GM10847 (cell line): ENCODE results near the gene RNF168.

ENCODE experiments used
- POLR2A ChIP-seq: IDR thresholded peaks from 2 replicates; pipeline ENCODE4 v1.6.1; 2011; ENCODE audit not compliant: insufficient read length; ENCODE audit errors: extremely low read depth

Gene RNF168

DNA sequence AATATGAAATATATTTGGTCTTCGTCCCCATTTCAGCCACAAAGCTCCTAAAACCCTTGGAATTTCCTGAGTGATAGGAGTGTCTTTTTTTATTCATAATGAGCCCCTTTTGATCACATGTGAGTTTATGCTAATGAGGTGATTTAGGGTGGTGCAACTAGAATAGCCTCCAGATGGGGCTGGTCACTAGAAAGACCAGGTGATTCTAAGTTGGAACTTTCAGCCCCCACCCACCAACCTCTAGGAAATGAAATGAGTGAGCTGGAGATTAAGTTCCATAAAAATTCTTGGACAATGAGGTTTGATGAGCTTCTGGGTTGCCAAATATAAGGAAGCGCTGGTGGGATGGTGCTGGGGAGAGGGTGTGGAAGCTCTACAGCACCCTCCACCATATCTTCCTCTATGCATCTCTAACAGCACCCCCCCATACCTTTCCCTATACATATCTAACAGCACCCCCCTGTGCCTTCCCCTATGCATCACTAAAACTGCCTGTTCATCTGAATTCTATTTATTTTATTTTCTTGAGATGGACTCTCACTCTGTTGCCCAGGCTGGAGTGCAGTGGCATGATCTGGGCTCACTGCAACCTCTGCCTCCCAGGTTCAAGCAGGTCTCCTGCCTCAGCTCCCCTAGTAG is 13.7 kb upstream of the RNF168 start:
- TF ChIP-seq POLR2A, result no peak

DNA sequence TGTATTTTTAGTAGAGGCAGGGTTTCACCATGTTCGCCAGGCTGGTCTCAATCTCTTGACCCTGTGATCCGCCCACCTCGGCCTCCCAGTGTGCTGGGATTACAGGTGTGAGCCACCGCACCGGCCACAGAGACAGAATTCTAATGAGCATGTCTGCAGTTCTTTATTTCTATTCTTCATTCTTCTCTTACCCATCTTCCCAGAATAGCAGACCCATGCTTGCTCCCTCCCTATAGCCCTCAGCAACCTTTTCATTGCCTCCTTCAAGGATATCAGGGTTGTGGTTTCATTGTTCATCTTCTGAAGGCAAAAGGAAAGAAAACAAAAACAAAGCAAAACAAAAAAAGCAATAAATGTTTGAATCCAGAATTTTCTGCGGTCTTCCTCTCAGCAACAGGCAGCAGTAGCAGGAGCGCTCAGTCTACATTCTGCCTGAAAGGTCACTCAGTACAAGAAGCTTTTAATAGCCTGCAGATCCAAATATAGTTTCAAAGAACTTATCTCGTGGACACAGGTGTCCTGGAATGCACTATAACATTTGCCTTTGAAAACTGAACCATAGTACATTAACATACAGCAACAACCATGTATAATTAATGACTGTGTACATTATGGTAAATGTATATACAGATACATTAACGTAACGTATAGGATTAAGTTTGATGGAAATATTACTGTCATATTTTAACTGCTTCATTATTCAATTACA is 11.5 kb upstream of the RNF168 start, which contains the start of gene SMCO1:
SMCO1 (minus strand) TSS at position 434 of the 709 bp plus-strand sequence; CDS start at position 297, 137 bp downstream.
- no peak for TF ChIP-seq POLR2A

DNA sequence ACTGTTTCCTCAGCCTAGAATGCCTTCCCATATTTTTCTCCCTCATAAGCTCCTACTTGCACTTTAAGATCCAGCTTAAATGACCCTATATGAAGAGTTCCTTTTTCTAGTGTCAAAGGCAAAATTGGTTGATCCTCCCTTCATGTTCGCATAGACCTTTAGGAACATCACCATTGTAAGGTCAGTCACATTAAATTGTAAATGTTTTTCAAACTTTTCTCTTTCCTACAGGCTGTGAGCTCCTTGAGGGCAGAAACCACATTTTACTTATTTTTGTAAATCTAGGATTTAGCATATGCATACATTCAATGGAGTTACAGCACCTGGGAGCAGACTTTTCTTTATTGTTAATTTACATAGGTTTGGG is 10.8 kb upstream of the RNF168 start:
- TF ChIP-seq POLR2A, result no peak

DNA sequence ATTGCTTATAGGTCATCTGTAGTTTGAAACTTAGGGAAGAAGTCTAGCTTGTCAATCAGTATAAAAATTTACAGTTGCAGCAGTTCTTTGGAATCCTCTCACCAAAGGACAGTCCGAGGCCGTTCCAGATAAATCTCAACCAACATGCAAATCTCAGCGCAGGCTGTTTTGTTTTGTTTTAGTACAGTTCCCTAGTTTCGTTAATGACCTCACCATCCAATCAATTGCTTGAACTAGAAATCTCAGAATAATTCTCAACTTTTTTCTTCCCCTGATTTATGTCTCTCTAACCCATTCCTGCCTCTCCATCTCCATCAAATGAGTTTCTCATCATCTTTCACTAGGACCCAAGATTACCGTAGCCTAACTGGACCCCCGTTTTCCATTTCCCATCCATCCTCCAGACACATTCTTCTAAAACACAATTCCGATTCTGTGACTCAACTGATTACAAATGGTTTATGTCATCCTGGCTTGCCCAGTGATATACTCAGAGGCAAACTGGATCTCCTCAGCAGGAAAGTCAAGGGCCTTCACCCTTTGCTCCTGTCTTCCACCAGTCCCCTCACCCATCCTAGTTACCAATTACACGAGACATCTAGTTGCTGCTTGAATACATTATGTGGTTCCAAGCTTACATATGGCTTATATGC is 10.3 kb upstream of the RNF168 start:
- TF ChIP-seq POLR2A, result no peak

DNA sequence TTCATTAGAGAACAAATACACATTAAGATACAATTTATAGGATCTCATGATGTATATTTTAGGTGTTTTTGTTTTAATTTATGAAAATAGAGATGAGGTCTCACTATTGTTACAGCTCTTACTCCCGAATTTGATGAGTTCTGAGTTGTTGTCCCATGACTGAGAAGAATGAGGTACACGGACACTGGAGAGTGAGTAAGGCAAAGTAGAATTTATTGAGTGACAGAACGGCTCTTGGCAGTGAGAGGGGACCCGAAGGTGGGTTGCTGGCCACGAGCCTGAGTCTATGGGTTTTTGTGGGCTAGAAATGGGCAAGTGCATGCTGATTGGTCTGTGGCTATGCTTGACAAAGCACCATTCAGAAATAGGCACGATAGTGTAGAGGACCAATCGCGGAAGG is 3.1 kb upstream of the RNF168 start:
- no peak for TF ChIP-seq POLR2A

DNA sequence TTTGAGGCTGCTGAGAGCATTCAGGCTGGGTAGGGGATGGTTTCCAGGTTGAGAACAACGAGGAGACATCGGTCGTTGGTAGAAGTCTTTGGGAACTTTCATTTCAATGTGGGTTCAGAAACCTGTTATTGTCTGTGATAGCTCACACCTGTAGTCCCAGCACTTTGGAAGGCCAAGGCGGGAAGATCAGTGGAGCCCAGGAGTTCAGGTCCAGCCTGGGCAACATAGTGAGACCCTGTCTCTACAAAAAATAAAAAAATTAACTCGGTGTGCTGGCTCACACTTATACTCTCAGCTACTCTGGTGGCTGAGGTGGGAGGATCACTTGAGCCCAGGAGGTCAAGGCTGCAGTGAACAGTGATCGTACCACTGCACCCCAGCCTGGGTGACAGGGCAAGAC is 988 bp upstream of the RNF168 start:
- no peak for TF ChIP-seq POLR2A

DNA sequence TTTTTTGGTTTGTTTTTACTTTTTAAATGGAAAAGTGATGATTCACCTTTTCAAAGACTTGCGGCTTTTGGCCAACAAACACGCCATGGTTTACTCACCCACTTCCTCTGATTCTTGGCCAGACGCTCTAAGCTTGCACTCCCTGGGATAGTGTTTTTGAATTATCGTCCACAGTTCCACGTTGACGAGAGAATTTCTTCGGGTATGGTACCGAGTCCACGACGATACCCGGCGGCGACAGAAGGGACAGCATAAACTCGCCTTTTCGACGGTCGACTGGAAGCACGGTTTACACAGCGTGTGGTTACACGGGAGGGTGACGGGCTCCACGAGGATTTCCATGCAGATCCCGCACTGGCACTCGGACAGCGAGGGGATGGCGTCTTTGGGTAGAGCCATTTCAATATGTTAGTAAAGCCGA is 783 bp downstream of the RNF168 start:
- TF ChIP-seq POLR2A, result no peak

DNA sequence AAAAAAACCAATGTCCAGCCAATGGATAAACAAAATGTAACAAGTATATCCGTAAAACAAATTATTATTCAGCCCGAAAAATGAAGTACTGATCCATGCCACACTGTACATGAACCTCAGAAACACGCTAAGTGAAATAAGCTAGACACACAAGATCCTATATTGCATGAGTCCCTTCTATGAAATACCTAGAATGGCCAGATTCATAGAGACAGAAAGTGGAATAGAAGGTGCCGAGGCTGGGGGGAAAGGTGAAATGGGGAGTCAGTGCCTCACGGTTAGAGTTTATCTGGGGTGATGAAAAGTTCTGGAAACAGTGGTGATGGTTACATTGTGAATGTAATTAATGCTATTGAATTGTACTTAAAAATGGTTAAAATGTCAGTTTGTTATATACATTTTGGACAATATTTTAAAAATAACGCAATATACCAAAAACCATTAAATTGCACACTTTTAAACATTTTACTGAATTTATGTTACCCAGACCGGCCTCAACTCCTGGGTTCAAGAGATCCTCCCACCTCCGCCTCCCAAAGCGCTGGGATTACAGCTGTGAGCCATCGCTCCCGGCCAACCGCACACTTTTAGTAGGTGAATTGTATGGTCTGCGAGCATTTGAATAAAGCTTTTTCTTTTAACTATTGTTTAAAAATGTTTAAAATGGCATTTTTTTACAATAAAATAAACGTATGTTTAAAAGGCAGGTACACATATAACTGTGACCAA is 2.1 kb downstream of the RNF168 start:
- no peak for TF ChIP-seq POLR2A

DNA sequence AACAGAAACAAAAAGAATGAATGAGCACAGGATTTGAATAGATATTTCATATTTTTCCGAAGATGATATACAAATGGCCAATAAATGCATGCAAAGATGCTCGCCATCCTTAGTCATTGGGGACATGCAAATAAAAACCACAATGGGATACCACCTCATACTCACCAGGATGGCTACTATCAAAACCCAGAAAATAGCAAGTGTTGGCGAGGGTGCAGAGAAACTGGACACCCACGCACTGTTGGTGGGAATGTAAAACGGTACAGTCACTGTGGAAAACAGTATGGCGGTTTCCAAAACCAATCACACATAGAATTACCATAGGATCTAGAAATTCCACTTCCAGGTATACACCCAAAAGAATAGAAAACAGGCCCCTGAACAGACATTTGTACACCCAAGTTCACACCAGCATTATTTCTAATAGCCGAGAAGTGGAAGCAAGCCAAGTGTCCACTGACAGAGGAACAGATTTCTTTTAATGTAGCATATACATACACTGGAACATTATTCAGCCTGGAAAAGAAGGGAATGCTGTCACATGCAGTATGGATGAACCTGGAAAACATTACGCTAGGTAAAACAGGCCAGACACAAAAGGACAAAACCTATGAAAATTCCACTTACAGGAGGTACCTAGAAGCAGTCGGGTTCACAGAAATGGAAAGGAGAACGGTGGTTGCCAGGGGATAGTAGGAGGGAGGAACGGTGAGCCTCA is 3.6 kb downstream of the RNF168 start:
- TF ChIP-seq POLR2A, result no peak

DNA sequence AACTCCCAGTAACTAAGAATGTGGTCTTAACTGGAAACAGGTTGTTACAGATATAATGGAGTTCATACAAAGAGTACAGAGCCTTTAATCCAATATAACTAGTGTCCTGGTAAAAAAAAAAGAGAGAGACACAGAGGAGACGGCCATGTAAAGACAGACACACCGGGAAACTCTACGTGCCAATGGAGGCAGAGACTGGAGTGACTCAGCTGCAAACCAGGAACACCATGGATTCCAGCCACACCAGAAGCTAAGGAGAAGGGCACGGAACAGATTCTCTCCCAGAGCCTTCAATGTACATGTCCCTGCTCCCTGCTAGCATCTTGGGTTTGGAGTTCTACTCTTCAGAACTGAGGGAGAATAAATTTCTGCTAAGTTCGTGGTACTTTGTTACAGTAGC is 4.5 kb downstream of the RNF168 start:
- no peak for TF ChIP-seq POLR2A

DNA sequence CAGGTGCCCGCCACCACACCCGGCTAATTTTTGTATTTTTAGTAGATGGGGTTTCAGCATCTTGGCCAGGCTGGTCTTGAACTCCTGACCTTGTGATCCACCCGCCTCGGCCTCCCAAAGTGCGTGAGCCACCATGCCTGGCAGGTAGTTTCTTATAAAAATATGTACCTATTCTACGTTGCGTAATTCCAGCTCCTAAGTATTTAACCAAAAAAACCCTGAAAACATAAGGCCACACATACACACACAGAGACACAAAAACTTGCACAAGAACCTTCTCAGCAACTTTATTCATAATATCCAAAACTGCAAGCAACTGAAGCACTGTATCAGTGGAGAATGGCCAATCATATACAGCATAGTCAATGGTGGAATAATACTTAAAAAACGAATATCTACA is 5.3 kb downstream of the RNF168 start:
- TF ChIP-seq POLR2A, result no peak

DNA sequence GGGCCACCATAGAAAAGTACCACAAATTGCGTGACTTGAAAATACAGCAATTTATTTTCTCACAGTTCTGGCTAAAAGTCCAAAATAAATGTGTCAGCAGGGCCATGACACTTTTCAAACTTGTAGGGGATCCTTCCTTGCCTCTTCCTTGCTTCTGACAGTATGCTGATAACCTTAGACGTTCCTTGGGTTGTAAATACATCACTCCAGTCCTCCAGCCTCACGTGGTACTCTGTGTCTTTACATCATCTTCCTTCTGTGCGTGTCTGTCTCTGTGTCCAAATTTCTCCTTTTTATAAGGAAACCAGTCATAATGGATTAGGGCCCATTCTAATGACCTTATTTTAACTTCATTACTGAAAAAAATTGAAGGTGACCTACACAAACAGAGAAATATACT is 7.4 kb downstream of the RNF168 start:
- TF ChIP-seq POLR2A, result no peak

DNA sequence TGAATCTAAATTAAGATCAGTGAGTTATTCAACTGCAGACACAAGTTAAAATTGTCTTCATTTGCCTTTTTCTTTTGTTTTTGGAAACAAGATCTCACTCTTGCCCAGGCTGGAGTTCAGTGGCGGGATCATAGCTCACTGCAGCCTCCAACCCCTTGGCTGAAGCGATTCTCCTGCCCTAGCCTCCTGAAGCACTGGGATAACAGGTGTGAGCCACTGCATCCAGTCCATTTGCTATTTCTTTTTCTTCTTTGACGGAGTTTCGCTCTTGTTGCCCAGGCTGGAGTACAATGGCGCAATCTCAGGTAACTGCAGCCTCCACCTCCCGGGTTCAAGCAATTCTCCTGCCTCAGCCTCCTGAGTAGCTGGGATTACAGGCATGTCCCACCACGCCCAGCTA is 10.3 kb downstream of the RNF168 start:
- TF ChIP-seq POLR2A, result no peak

DNA sequence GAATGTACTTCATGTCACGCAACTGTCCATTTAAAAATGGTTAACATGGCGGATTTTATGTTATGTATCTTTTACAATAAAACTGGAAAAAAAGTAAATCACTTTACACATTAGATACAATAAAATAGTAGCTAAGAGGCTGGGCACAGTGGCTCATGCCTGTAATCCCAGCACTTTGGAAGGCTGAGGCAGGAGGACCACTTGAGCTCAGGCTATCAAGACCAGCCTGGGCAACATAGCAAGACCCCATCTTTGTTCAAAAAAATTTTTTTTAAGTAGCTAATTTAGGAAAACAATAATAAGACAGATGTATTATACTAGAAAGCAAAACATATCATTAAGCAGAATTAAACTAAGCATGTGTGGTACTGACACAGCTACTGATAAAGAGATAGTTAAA is 11.5 kb downstream of the RNF168 start:
- no peak for TF ChIP-seq POLR2A

DNA sequence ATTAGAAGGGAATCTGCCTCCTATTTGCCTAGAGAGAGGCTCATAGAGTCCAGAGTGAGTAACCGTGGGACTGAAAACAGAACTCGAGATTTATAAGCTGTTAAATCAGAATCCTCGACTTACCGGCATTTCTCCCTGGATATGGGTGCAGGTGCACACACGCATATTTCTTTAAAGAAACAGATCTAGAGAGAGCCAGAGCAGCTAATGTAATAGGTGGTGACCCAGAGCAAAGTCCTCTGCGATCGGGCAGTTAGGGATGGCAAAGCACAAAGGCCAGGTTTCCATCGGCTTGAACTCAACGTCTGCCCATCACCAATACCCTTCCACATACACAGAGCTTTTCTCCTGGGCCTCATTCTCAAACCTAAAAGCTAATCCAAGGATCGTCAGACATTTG is 13.8 kb downstream of the RNF168 start:
- no peak for TF ChIP-seq POLR2A
